ENCODE measurements around the gene MYCT1. TPM values are rescaled to one million over a fixed set of nuclear protein-coding genes. Genes with fewer than 3 reads are reported as not detected.

Gene MYCT1
- total RNA-seq, 1 donor from 2014 or later: not detected

DNA sequence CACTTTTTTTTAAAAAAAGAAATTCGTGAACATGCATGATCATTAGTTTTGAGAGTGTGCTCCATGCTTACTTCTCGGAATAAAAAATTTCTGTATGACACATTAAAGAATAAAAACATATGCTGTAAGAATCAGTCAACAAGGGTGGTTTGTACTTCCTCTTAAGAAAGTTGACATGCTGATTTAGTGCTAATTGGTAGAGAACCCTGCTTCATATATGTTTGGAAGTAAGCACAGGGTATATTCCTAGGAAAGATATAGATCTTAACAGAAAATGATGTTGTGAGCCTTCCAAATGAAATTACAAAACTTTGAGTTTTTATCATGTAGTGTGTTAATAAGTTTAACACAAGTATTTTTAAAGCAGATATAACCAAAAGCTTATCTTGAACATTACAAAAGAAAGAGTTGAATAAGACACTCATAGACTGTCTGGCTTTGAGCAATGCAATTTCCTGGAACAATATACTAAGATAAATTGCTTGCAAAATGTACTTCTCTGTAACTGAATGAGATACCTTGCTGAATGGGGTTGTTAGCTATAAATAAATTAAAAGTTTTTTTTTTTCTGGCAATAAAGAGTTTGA lies 39.1 kb downstream of the MYCT1 start:
- H3K36me3 Mint-ChIP-seq (ENCODE audit: insufficient read depth): no peaks in the 10 kb centered on the region
- no peak overlapping the region for H3K4me3 Mint-ChIP-seq (ENCODE audit: low read depth)
- DNase-seq (ENCODE audit: low spot score, unreplicated experiment): no peak
- no peak overlapping the region for H3K27ac Mint-ChIP-seq
- H3K4me1 Mint-ChIP-seq (ENCODE audit: low read depth): no peaks in the 10 kb centered on the region
- no peaks in the 10 kb centered on the region for H3K9me3 Mint-ChIP-seq (ENCODE audit: low read depth)
- no peaks in the 10 kb centered on the region for H3K27me3 Mint-ChIP-seq
- TF ChIP-seq, protein P1, sequence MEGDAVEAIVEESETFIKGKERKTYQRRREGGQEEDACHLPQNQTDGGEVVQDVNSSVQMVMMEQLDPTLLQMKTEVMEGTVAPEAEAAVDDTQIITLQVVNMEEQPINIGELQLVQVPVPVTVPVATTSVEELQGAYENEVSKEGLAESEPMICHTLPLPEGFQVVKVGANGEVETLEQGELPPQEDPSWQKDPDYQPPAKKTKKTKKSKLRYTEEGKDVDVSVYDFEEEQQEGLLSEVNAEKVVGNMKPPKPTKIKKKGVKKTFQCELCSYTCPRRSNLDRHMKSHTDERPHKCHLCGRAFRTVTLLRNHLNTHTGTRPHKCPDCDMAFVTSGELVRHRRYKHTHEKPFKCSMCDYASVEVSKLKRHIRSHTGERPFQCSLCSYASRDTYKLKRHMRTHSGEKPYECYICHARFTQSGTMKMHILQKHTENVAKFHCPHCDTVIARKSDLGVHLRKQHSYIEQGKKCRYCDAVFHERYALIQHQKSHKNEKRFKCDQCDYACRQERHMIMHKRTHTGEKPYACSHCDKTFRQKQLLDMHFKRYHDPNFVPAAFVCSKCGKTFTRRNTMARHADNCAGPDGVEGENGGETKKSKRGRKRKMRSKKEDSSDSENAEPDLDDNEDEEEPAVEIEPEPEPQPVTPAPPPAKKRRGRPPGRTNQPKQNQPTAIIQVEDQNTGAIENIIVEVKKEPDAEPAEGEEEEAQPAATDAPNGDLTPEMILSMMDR (IDR thresholded peaks at IDR 0.05; ENCODE audit: unreplicated experiment): no peak

DNA sequence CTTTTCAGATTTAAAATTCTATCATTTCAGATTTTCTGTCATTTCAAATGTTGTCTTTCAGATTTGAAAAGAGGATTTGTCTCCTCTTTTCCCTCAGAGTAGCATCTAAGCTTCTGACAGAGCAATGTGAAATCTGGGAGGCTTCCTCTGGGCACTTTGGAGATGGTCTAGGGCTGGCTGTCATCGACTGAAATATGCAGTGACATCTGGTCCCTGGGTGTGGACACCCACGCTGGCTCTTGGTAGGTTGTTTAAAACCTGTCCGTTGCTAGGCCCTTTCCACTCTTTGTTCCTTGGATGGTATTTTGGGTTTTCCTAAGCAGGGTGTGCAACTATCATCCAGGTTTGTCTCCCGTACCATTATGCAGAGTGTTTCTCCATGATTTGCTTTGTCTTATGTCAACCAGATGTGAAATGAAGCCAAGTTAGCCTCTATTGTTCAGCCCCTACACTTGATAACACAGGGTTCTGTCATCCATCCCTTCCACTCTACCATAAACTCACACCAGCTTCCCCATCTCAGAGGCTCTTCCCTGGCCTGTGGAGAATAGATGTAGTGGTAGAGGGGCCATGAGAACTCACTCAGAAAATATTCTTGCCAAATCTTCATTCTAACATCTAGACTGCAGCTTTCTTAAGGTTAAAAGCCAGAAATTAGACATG lies 47.9 kb downstream of the MYCT1 start:
- Mint-ChIP-seq H3K9me3 (ENCODE audit: low read depth) (no peaks in the 10 kb centered on the region), H3K36me3 (ENCODE audit: insufficient read depth) (no peaks in the 10 kb centered on the region), H3K27ac (no peak overlapping the region), H3K27me3 (no peaks in the 10 kb centered on the region), H3K4me3 (ENCODE audit: low read depth) (no peak overlapping the region), H3K4me1 (ENCODE audit: low read depth) (no peaks in the 10 kb centered on the region)
- TF ChIP-seq, protein P1 (IDR thresholded peaks at IDR 0.05; ENCODE audit: unreplicated experiment): no peak
- no peak for DNase-seq (ENCODE audit: low spot score, unreplicated experiment)

DNA sequence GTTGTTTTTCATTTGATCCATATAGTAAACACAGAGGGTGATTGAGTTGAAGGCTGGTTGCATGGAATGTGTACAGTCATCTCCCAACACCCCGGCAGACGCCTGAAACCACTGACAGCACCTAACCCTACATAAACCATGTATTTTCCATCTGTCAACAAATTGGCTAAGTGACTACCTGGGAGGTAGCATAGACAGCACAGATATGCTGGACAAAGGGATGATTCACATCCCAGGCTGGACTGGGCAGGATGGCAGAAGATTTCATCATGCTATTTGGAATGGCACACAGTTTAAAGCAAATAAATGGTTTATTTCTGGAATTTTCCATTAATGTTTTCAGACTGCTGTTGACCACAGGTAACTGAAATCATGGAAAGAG lies 48.5 kb downstream of the MYCT1 start:
- no peak for DNase-seq (ENCODE audit: low spot score, unreplicated experiment)
- no peaks in the 10 kb centered on the region for H3K4me1 Mint-ChIP-seq (ENCODE audit: low read depth)
- TF ChIP-seq, protein P1 (IDR thresholded peaks at IDR 0.05; ENCODE audit: unreplicated experiment): no peak
- H3K27ac Mint-ChIP-seq: no peak overlapping the region
- H3K36me3 Mint-ChIP-seq (ENCODE audit: insufficient read depth): no peaks in the 10 kb centered on the region
- no peaks in the 10 kb centered on the region for H3K27me3 Mint-ChIP-seq
- H3K4me3 Mint-ChIP-seq (ENCODE audit: low read depth): no peak overlapping the region
- H3K9me3 Mint-ChIP-seq (ENCODE audit: low read depth): no peaks in the 10 kb centered on the region

DNA sequence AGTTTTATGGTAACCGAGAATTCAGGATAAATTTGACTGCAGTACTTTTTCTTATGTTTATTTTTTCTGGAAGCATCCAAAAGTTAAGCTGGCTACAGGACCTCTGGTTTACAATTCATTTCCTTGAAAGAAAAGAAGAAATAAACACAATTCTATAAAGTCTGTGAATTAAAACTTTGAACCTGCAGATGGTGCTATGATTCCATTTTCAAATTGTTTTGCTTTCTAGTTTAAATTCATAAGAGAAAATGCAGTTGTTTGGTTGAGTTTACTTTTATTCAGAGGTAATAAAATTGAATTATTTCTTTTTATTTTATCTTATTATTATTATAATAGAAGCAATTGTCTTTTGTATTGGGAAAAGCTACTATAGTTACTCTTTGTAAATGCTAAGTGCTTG lies 51.1 kb downstream of the MYCT1 start:
- TF ChIP-seq, protein P1 (IDR thresholded peaks at IDR 0.05; ENCODE audit: unreplicated experiment): peak; percentile 35
- no peaks in the 10 kb centered on the region for H3K4me1 Mint-ChIP-seq (ENCODE audit: low read depth)
- DNase-seq (ENCODE audit: low spot score, unreplicated experiment): no peak

DNA sequence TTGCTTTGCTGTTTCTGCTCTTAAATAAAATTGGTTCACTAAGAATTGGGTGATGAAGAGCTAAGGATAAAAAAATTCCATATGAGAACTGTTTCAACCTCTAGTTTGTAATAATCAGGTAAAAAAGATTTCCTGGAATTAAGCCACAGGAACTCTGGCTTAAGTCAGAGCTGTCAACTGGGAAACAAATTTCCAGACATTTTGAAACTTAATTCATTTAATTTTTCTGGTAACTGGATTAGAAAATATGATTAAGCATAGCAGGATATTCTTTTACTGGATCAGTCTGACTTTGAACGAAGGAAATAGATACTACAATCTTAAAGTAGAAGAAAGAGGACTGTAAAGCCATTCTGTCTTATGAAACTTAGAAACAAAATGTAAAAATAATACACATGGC lies 51.6 kb downstream of the MYCT1 start:
- TF ChIP-seq, protein P1 (IDR thresholded peaks at IDR 0.05; ENCODE audit: unreplicated experiment): no peak
- H3K27ac Mint-ChIP-seq: no peak overlapping the region
- H3K27me3 Mint-ChIP-seq: no peaks in the 10 kb centered on the region
- no peaks in the 10 kb centered on the region for H3K4me1 Mint-ChIP-seq (ENCODE audit: low read depth)
- DNase-seq (ENCODE audit: low spot score, unreplicated experiment): no peak
- no peak overlapping the region for H3K4me3 Mint-ChIP-seq (ENCODE audit: low read depth)
- no peaks in the 10 kb centered on the region for H3K36me3 Mint-ChIP-seq (ENCODE audit: insufficient read depth)
- no peaks in the 10 kb centered on the region for H3K9me3 Mint-ChIP-seq (ENCODE audit: low read depth)

More for the DNA sequence above, 51.1 kb downstream of the MYCT1 start:
- Mint-ChIP-seq H3K36me3 (ENCODE audit: insufficient read depth) (no peaks in the 10 kb centered on the region), H3K27me3 (no peaks in the 10 kb centered on the region), H3K9me3 (ENCODE audit: low read depth) (no peaks in the 10 kb centered on the region), H3K4me3 (ENCODE audit: low read depth) (no peak overlapping the region), H3K27ac (no peak overlapping the region)
